ENCODE results near the gene ITGAD. TPM values are rescaled to one million over a fixed set of nuclear protein-coding genes. Genes with fewer than 3 reads are reported as not detected.

ITGAD gene
- total and polyA plus RNA-seq, 4 donors, result 0.04 to 3.6 (median 2.1) TPM

- no peak for DNase-seq (ENCODE audit: low spot score)
- Histone ChIP-seq H3K4me3 (ENCODE audit: low read depth in 1 of 3, low read length in 3 of 3) (no peak overlapping the region), H3K9ac (ENCODE audit: low read depth in 1 of 2, low read length in 2 of 2) (no peak overlapping the region), H3K27me3 (ENCODE audit: control insufficient read depth in 4 of 4, insufficient read depth in 4 of 4, low read length in 3 of 4) (no peaks in the 10 kb centered on the region), H3K36me3 (ENCODE audit: control insufficient read depth in 4 of 4, insufficient read depth in 3 of 4, low read depth in 1 of 4, low read length in 3 of 4) (no peaks in the 10 kb centered on the region), H3K9me3 (ENCODE audit: control insufficient read depth in 4 of 4, low read length in 3 of 4) (no peaks in the 10 kb centered on the region), H3K27ac (ENCODE audit: low read depth in 1 of 2, low read length in 2 of 2) (no peak overlapping the region), H3K4me1 (ENCODE audit: control insufficient read depth in 4 of 4, insufficient read depth in 4 of 4, low read length in 3 of 4) (no peaks in the 10 kb centered on the region)
- WGBS, result 90% methylated on average over 10 of the region's 10 CpGs
- no peak for TF ChIP-seq JUND (IDR thresholded peaks at IDR 0.05)
- TF ChIP-seq RXRA (IDR thresholded peaks at IDR 0.05), result no peak
- no peak for TF ChIP-seq YY1 (IDR thresholded peaks at IDR 0.05)
These were observed 19.6 kb downstream of the ITGAD start for GRCh38 chr16:31412750-31413149.

DNA sequence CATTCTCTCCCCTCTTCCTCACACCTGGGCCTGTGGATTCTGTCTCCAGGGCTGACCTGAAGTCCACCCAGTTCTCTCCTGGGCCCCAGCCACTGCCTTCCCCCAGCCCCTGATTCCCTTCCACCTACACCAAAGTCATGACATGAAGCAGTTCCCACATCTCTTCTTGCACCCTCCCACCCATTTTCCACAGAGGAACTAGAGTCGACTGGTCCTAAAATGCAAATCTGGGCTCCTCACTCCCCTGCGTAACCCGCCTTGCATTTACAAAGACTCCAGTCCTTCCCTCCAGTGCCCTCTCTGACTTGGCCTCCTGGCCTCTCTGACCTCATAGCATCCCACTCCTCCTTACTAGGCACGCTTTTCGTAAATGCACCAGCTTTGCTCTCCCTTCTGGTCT is 20.2 kb downstream of the ITGAD start:
- no peak overlapping the region for H3K9ac ChIP-seq (ENCODE audit: low read depth in 1 of 2, low read length in 2 of 2)
- H3K9me3 ChIP-seq (ENCODE audit: control insufficient read depth in 4 of 4, low read length in 3 of 4), result peaks cover 0 to 1% (median 0%) of the 10 kb centered on the region in 4 donors
- no peaks in the 10 kb centered on the region for H3K36me3 ChIP-seq (ENCODE audit: control insufficient read depth in 4 of 4, insufficient read depth in 3 of 4, low read depth in 1 of 4, low read length in 3 of 4)
- no peak for DNase-seq (ENCODE audit: low spot score)
- no peak overlapping the region for H3K27ac ChIP-seq (ENCODE audit: low read depth in 1 of 2, low read length in 2 of 2)
- H3K4me3 ChIP-seq (ENCODE audit: low read depth in 1 of 3, low read length in 3 of 3), result no peak overlapping the region
- no peaks in the 10 kb centered on the region for H3K27me3 ChIP-seq (ENCODE audit: control insufficient read depth in 4 of 4, insufficient read depth in 4 of 4, low read length in 3 of 4)
- WGBS, result 95% methylated on average over 5 of the region's 5 CpGs
- H3K4me1 ChIP-seq (ENCODE audit: control insufficient read depth in 4 of 4, insufficient read depth in 4 of 4, low read length in 3 of 4), result no peaks in the 10 kb centered on the region
- TF ChIP-seq TAF1 (conservative IDR thresholded peaks at IDR 0.05), result no peak
- no peak for TF ChIP-seq RXRA (IDR thresholded peaks at IDR 0.05)
- no peak for TF ChIP-seq RAD21 (IDR thresholded peaks at IDR 0.05)
- TF ChIP-seq SP1 (IDR thresholded peaks at IDR 0.05), result no peak
- no peak for TF ChIP-seq FOXA2 (IDR thresholded peaks at IDR 0.05)
- TF ChIP-seq GABPA (IDR thresholded peaks at IDR 0.05 in 1 of 2, conservative IDR thresholded peaks at IDR 0.05 in 1 of 2), result no peak
- TF ChIP-seq, protein P1, sequence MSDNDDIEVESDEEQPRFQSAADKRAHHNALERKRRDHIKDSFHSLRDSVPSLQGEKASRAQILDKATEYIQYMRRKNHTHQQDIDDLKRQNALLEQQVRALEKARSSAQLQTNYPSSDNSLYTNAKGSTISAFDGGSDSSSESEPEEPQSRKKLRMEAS (IDR thresholded peaks at IDR 0.05), result no peak

DNA sequence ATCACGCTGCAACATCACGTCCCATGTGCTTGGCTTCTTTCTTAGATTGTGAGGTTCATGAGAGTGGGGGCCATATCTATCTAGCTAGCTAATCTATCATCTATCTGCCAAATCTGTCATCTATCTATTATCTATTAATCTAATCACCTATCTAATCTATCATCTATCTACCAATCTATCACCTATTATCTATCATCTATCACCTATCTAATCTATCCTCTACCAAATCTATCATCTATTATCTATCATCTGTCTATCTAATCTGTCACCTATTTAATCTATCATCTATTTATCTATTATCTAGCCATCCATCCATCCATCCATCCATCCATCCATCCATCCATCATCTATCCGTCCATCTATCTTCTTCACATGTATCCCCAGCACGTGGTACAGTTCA is 20.8 kb downstream of the ITGAD start:
- TF ChIP-seq ATF3 (IDR thresholded peaks at IDR 0.05) (no peak), EGR1 (IDR thresholded peaks at IDR 0.05; ENCODE audit: low read depth in 2 of 2) (no peak), FOXA2 (IDR thresholded peaks at IDR 0.05) (no peak), TAF1 (conservative IDR thresholded peaks at IDR 0.05) (no peak), HNF4G (IDR thresholded peaks at IDR 0.05) (no peak), HNF4A (conservative IDR thresholded peaks at IDR 0.05) (no peak), YY1 (IDR thresholded peaks at IDR 0.05) (no peak), RAD21 (IDR thresholded peaks at IDR 0.05) (no peak), JUND (IDR thresholded peaks at IDR 0.05) (no peak), GABPA (IDR thresholded peaks at IDR 0.05 in 1 of 2, conservative IDR thresholded peaks at IDR 0.05 in 1 of 2) (no peak)
- TF ChIP-seq, protein P1 (IDR thresholded peaks at IDR 0.05), result no peak
- TF ChIP-seq, protein P2, sequence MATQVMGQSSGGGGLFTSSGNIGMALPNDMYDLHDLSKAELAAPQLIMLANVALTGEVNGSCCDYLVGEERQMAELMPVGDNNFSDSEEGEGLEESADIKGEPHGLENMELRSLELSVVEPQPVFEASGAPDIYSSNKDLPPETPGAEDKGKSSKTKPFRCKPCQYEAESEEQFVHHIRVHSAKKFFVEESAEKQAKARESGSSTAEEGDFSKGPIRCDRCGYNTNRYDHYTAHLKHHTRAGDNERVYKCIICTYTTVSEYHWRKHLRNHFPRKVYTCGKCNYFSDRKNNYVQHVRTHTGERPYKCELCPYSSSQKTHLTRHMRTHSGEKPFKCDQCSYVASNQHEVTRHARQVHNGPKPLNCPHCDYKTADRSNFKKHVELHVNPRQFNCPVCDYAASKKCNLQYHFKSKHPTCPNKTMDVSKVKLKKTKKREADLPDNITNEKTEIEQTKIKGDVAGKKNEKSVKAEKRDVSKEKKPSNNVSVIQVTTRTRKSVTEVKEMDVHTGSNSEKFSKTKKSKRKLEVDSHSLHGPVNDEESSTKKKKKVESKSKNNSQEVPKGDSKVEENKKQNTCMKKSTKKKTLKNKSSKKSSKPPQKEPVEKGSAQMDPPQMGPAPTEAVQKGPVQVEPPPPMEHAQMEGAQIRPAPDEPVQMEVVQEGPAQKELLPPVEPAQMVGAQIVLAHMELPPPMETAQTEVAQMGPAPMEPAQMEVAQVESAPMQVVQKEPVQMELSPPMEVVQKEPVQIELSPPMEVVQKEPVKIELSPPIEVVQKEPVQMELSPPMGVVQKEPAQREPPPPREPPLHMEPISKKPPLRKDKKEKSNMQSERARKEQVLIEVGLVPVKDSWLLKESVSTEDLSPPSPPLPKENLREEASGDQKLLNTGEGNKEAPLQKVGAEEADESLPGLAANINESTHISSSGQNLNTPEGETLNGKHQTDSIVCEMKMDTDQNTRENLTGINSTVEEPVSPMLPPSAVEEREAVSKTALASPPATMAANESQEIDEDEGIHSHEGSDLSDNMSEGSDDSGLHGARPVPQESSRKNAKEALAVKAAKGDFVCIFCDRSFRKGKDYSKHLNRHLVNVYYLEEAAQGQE (IDR thresholded peaks at IDR 0.05), result no peak
- TF ChIP-seq, protein P3, sequence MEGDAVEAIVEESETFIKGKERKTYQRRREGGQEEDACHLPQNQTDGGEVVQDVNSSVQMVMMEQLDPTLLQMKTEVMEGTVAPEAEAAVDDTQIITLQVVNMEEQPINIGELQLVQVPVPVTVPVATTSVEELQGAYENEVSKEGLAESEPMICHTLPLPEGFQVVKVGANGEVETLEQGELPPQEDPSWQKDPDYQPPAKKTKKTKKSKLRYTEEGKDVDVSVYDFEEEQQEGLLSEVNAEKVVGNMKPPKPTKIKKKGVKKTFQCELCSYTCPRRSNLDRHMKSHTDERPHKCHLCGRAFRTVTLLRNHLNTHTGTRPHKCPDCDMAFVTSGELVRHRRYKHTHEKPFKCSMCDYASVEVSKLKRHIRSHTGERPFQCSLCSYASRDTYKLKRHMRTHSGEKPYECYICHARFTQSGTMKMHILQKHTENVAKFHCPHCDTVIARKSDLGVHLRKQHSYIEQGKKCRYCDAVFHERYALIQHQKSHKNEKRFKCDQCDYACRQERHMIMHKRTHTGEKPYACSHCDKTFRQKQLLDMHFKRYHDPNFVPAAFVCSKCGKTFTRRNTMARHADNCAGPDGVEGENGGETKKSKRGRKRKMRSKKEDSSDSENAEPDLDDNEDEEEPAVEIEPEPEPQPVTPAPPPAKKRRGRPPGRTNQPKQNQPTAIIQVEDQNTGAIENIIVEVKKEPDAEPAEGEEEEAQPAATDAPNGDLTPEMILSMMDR (IDR thresholded peaks at IDR 0.05; ENCODE audit: low read depth, low read length, missing input control), result no peak
- no peak for DNase-seq (ENCODE audit: low spot score)
- Histone ChIP-seq H3K36me3 (ENCODE audit: control insufficient read depth in 4 of 4, insufficient read depth in 3 of 4, low read depth in 1 of 4, low read length in 3 of 4) (no peaks in the 10 kb centered on the region), H3K4me3 (ENCODE audit: low read depth in 1 of 3, low read length in 3 of 3) (no peak overlapping the region), H3K27ac (ENCODE audit: low read depth in 1 of 2, low read length in 2 of 2) (no peak overlapping the region), H3K9me3 (ENCODE audit: control insufficient read depth in 4 of 4, low read length in 3 of 4) (peaks cover 0 to 1% (median 0%) of the 10 kb centered on the region in 4 donors), H3K27me3 (ENCODE audit: control insufficient read depth in 4 of 4, insufficient read depth in 4 of 4, low read length in 3 of 4) (no peaks in the 10 kb centered on the region), H3K4me1 (ENCODE audit: control insufficient read depth in 4 of 4, insufficient read depth in 4 of 4, low read length in 3 of 4) (no peaks in the 10 kb centered on the region), H3K9ac (ENCODE audit: low read depth in 1 of 2, low read length in 2 of 2) (no peak overlapping the region)
- WGBS, result 89% methylated on average over 4 of the region's 4 CpGs
